ENCODE results near the gene CD96. TPM values are rescaled to one million over a fixed set of nuclear protein-coding genes. Genes with fewer than 3 reads are reported as not detected.

Gene CD96
- total RNA-seq, 1 experiment from 2014 or later = 0.59 TPM

DNA sequence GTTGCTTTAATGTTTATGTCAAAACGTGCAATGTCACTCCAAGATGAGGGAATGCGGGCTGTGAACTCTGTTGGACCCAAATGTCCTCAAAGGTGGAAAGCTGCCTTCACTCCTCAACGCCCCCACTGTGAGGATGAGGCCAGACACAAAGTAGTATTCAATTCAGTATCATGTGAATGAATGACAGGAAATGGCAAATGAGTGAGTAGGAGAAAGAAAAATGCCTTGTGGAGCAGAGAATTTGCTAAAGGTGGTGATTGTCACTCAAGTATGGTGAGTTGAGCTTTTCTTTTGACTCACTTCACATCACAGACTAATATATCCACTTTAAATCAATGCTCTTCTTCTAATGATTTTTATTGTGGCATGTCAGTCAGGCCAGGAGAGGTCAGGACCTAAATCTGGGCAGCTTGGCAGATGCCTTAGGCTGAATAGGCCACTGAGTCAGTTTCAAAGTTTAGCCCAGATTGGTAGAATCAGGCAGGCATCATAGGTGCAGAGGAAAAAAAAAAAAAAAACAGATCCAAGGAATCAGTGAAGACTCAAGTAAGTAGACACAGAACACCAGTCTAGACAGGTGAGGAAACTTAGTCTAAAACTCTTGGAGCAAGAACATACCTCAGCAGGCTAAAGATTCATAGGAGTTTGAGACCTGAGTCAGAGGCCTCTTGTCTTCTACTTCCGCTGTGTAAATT is 124.2 kb downstream of the CD96 start:
- Histone ChIP-seq H3K4me3 (ENCODE audit: low read depth, low read length) (no peak overlapping the region), H3K27me3 (replicated peaks; ENCODE audit: control insufficient read depth, insufficient read depth, low read length) (no peaks in the 10 kb centered on the region), H3K9me3 (peaks cover 8% of the 10 kb centered on the region), H3K36me3 (ENCODE audit: control insufficient read depth, insufficient read depth, low read length) (no peaks in the 10 kb centered on the region), H3K4me1 (peaks cover 4% of the 10 kb centered on the region; the same call in 1 of the 2 replicates)
- intact Hi-C loops (cut with micrococcal nuclease; ENCODE audit: unreplicated experiment) = no loop called here
- DNase-seq = no peak
- H3K9me3 Mint-ChIP-seq (ENCODE audit: unreplicated experiment) = peaks cover 15% of the 10 kb centered on the region
- BruUV-seq (replicated peaks) = no TSS peak
- H3K4me3 Mint-ChIP-seq (ENCODE audit: unreplicated experiment) = no peak overlapping the region
- no peaks in the 10 kb centered on the region for H3K36me3 Mint-ChIP-seq (ENCODE audit: insufficient read depth, unreplicated experiment)
- CTCF ChIA-PET = interaction anchor here (1.1 to 1.4 kb wide), 2 partner anchors 28 to 377 kb away, joined by 3 to 4 read pairs; no protein-coding TSS in a partner anchor
- no peaks in the 10 kb centered on the region for H3K27me3 Mint-ChIP-seq (ENCODE audit: insufficient read depth, unreplicated experiment)
- TF ChIP-seq, protein P1, sequence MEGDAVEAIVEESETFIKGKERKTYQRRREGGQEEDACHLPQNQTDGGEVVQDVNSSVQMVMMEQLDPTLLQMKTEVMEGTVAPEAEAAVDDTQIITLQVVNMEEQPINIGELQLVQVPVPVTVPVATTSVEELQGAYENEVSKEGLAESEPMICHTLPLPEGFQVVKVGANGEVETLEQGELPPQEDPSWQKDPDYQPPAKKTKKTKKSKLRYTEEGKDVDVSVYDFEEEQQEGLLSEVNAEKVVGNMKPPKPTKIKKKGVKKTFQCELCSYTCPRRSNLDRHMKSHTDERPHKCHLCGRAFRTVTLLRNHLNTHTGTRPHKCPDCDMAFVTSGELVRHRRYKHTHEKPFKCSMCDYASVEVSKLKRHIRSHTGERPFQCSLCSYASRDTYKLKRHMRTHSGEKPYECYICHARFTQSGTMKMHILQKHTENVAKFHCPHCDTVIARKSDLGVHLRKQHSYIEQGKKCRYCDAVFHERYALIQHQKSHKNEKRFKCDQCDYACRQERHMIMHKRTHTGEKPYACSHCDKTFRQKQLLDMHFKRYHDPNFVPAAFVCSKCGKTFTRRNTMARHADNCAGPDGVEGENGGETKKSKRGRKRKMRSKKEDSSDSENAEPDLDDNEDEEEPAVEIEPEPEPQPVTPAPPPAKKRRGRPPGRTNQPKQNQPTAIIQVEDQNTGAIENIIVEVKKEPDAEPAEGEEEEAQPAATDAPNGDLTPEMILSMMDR (IDR thresholded peaks at IDR 0.05; ENCODE audit: insufficient read depth in 1 of 2, low read depth in 1 of 2, low read length in 1 of 2, severe bottlenecking in 1 of 2, unreplicated experiment in 1 of 2) = no peak
- peaks cover 11% of the 10 kb centered on the region for H3K4me1 Mint-ChIP-seq (ENCODE audit: low read depth, unreplicated experiment)
- POLR2A ChIA-PET = no interaction called here
- H3K27ac Mint-ChIP-seq (ENCODE audit: unreplicated experiment) = no peak overlapping the region

DNA sequence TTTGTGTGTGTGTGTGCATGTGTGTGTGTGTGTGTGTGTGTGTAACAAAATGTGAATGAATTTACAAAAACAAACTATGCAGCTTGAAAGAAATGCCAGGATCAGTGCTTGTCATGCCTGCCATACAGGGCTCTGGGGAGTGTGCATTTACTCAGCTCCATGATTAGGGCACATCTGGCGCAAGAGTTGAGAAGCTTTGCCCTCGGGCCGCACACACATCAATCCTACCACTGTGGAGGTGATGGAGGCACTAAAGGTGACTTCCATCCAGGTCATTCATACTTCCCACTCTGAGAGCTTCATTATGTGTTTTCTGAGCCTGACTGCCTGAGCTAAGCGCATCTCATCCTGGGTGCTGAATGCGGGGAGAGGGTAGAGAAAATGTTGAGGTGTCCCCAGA is 125.2 kb downstream of the CD96 start:
- ChIA-PET POLR2A (no interaction called here), CTCF (interaction anchor here (1.0 to 1.4 kb wide), 3 partner anchors 24 to 376 kb away, joined by 3 to 5 read pairs (median 4); no protein-coding TSS in a partner anchor)
- Mint-ChIP-seq H3K27ac (ENCODE audit: unreplicated experiment) (no peak overlapping the region), H3K9me3 (ENCODE audit: unreplicated experiment) (peaks cover 12% of the 10 kb centered on the region), H3K4me1 (ENCODE audit: low read depth, unreplicated experiment) (peaks cover 11% of the 10 kb centered on the region), H3K36me3 (ENCODE audit: insufficient read depth, unreplicated experiment) (no peaks in the 10 kb centered on the region), H3K27me3 (ENCODE audit: insufficient read depth, unreplicated experiment) (no peaks in the 10 kb centered on the region), H3K4me3 (ENCODE audit: unreplicated experiment) (no peak overlapping the region)
- no peaks in the 10 kb centered on the region for H3K9me3 ChIP-seq
- H3K27me3 ChIP-seq (replicated peaks; ENCODE audit: control insufficient read depth, insufficient read depth, low read length) = no peaks in the 10 kb centered on the region
- intact Hi-C loops (cut with micrococcal nuclease; ENCODE audit: unreplicated experiment) = no loop called here
- no peak overlapping the region for H3K4me3 ChIP-seq (ENCODE audit: low read depth, low read length)
- H3K36me3 ChIP-seq (ENCODE audit: control insufficient read depth, insufficient read depth, low read length) = no peaks in the 10 kb centered on the region
- TF ChIP-seq, protein P1 (IDR thresholded peaks at IDR 0.05; ENCODE audit: insufficient read depth in 1 of 2, low read depth in 1 of 2, low read length in 1 of 2, severe bottlenecking in 1 of 2, unreplicated experiment in 1 of 2) = no peak
- no TSS peak for BruUV-seq (replicated peaks)
- no peak for DNase-seq
- H3K4me1 ChIP-seq = peaks cover 4% of the 10 kb centered on the region; the same call in 1 of the 2 replicates

DNA sequence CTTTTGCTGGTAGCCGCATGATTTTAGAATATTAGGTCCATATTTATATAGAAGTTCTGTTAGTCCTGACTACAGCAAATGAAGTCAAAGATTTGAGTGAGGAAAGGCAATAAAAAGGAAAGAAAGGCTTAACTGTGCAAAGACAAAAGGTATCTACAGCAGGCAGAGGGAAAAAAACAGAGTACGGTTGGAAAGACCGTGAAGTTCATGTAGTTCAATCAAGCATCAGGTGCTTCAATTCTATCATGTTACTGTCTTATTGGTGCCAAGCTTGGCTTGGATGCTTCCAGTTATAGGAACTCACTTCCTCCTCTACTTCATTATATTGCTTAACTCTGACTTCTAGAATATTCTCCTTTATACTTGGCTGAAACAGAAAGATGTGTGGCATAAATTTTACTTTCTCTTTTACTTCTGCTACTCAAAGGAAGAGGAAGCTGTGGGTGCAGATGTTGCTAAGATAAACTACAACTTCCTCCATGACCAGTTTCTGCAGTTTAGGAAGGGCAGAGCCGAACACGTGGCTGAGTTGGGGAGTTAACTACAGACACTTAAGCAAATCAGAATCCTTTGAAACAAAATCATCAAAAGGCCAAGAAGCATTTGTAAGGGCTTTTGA is 125.7 kb downstream of the CD96 start:
- Mint-ChIP-seq H3K4me3 (ENCODE audit: unreplicated experiment) (no peak overlapping the region), H3K4me1 (ENCODE audit: low read depth, unreplicated experiment) (peaks cover 11% of the 10 kb centered on the region), H3K27ac (ENCODE audit: unreplicated experiment) (no peak overlapping the region), H3K36me3 (ENCODE audit: insufficient read depth, unreplicated experiment) (no peaks in the 10 kb centered on the region), H3K27me3 (ENCODE audit: insufficient read depth, unreplicated experiment) (no peaks in the 10 kb centered on the region), H3K9me3 (ENCODE audit: unreplicated experiment) (peaks cover 6% of the 10 kb centered on the region)
- intact Hi-C loops (cut with micrococcal nuclease; ENCODE audit: unreplicated experiment) = no loop called here
- H3K27me3 ChIP-seq (replicated peaks; ENCODE audit: control insufficient read depth, insufficient read depth, low read length) = no peaks in the 10 kb centered on the region
- H3K4me1 ChIP-seq = peaks cover 4% of the 10 kb centered on the region; the same call in 1 of the 2 replicates
- no peak for DNase-seq
- no peaks in the 10 kb centered on the region for H3K36me3 ChIP-seq (ENCODE audit: control insufficient read depth, insufficient read depth, low read length)
- ChIA-PET CTCF (interaction anchor here (1.0 to 1.6 kb wide), 3 partner anchors 24 to 300 kb away, joined by 4 to 6 read pairs (median 5); no protein-coding TSS in a partner anchor), POLR2A (no interaction called here)
- no peaks in the 10 kb centered on the region for H3K9me3 ChIP-seq
- no TSS peak for BruUV-seq (replicated peaks)
- H3K4me3 ChIP-seq (ENCODE audit: low read depth, low read length) = no peak overlapping the region
- TF ChIP-seq, protein P1 (IDR thresholded peaks at IDR 0.05; ENCODE audit: insufficient read depth in 1 of 2, low read depth in 1 of 2, low read length in 1 of 2, severe bottlenecking in 1 of 2, unreplicated experiment in 1 of 2) = no peak
